IMR-90 (cell line): Measurements from ENCODE around the gene CCPG1.

Source experiments
- CEBPB ChIP-seq: IDR thresholded peaks from 2 replicates; pipeline ENCODE4 v1.6.1; 2012; ENCODE audit warnings: low read depth, low read length, improper control_type of control experiment
- FOS ChIP-seq: fragments of 150-350 bp; IDR thresholded peaks from 2 replicates; pipeline ENCODE4 v1.6.1; 2016; ENCODE audit warnings: low read depth, low read length
- MXI1 ChIP-seq: IDR thresholded peaks from 2 replicates; pipeline ENCODE4 v1.6.1; 2012; ENCODE audit warnings: low read depth, mild to moderate bottlenecking, low read length, moderate library complexity, borderline replicate concordance
- NFE2L2 ChIP-seq: fragments of 150-350 bp; IDR thresholded peaks from 2 replicates; pipeline ENCODE4 v1.6.1; 2016; ENCODE audit warnings: low read depth, mild to moderate bottlenecking, low read length
- POLR2A ChIP-seq: IDR thresholded peaks from 2 replicates; pipeline ENCODE4 v1.6.1; 2012; ENCODE audit warnings: mild to moderate bottlenecking, low read depth, low read length
- RAD21 ChIP-seq: IDR thresholded peaks from 2 replicates; pipeline ENCODE4 v1.6.1; 2012; ENCODE audit warnings: low read length, improper control_type of control experiment
- RCOR1 ChIP-seq: IDR thresholded peaks from 2 replicates; pipeline ENCODE4 v1.6.1; 2012; ENCODE audit warnings: mild to moderate bottlenecking, low read length, improper control_type of control experiment; ENCODE audit not compliant: insufficient replicate concordance
- SMC3 ChIP-seq: fragments of 150-350 bp; IDR thresholded peaks from 2 replicates; pipeline ENCODE4 v1.6.1; 2016; ENCODE audit warnings: low read depth, mild to moderate bottlenecking, antibody characterized with exemption, low read length, moderate library complexity
- TF ChIP-seq, protein P1 (sequence below): conservative IDR thresholded peaks from 2 replicates; pipeline ENCODE4 v1.5.1; 2012; ENCODE audit warnings: mild to moderate bottlenecking, low read depth, low read length, improper control_type of control experiment

DNA sequence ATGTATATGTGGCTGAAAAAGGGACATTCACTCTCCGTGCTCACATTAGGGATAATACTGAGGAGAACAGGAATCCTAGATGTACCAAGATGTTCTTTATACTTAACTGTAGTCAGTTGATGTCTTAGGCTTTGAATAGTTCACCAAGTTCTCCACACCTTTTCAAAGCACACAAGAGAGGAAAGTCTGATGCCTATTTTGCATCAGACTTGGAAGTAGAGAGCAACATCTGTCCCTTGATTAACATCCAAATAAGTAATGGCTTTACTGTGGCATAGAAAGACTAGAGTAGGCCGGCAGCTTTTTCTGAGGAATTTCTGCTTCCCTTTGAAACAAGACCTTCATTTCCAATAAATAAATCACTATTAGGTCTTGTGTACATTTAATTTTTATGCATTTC is 55.1 kb downstream of the CCPG1 start:
- TF ChIP-seq, protein P1, sequence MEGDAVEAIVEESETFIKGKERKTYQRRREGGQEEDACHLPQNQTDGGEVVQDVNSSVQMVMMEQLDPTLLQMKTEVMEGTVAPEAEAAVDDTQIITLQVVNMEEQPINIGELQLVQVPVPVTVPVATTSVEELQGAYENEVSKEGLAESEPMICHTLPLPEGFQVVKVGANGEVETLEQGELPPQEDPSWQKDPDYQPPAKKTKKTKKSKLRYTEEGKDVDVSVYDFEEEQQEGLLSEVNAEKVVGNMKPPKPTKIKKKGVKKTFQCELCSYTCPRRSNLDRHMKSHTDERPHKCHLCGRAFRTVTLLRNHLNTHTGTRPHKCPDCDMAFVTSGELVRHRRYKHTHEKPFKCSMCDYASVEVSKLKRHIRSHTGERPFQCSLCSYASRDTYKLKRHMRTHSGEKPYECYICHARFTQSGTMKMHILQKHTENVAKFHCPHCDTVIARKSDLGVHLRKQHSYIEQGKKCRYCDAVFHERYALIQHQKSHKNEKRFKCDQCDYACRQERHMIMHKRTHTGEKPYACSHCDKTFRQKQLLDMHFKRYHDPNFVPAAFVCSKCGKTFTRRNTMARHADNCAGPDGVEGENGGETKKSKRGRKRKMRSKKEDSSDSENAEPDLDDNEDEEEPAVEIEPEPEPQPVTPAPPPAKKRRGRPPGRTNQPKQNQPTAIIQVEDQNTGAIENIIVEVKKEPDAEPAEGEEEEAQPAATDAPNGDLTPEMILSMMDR = no peak
- no peak for TF ChIP-seq POLR2A
- TF ChIP-seq RAD21 = no peak
- no peak for TF ChIP-seq FOS
- no peak for TF ChIP-seq CEBPB
- TF ChIP-seq RCOR1 = no peak
- no peak for TF ChIP-seq MXI1
- no peak for TF ChIP-seq NFE2L2
- TF ChIP-seq SMC3 = no peak
